GM12872 (cell line): Measurements from ENCODE around the gene RTEL1.

Experiments
- CTCF ChIP-seq: IDR thresholded peaks from 3 replicates; pipeline ENCODE4 v1.5.1; 2011; ENCODE audit warnings: low read depth, mild to moderate bottlenecking, low read length, moderate library complexity; ENCODE audit not compliant: insufficient read depth

Gene RTEL1

GRCh38 chr20:63658749-63659187 is 656 bp downstream of the RTEL1 start:
- no peak for TF ChIP-seq CTCF

GRCh38 chr20:63659370-63659769 is 1.3 kb downstream of the RTEL1 start:
- TF ChIP-seq CTCF, result no peak

GRCh38 chr20:63660622-63661021 is 2.5 kb downstream of the RTEL1 start:
- TF ChIP-seq CTCF, result no peak

GRCh38 chr20:63661108-63661507 is 3.0 kb downstream of the RTEL1 start:
- no peak for TF ChIP-seq CTCF

- no peak for TF ChIP-seq CTCF
Measured at GRCh38 chr20:63661959-63662812, 4.1 kb downstream of the RTEL1 start.

- TF ChIP-seq CTCF, result no peak
Measured at GRCh38 chr20:63662813-63663189, 4.7 kb downstream of the RTEL1 start.

GRCh38 chr20:63663332-63664066 is 5.4 kb downstream of the RTEL1 start:
- no peak for TF ChIP-seq CTCF
